PFSK-1 (cell line): ENCODE data around the gene SCARB1. TPM values are rescaled to one million over a fixed set of nuclear protein-coding genes. Genes with fewer than 3 reads are reported as not detected.

ENCODE experiments used
- FOXP2 ChIP-seq: optimal IDR thresholded peaks from 2 replicates; pipeline ENCODE3; 2011; ENCODE audit warnings: borderline replicate concordance, control low read depth, inconsistent platforms; ENCODE audit not compliant: insufficient read depth; ENCODE audit errors: extremely low read length, extremely low read depth
- POLR2AphosphoS5 ChIP-seq: IDR thresholded peaks from 2 replicates; pipeline ENCODE4 v1.6.1; 2012; ENCODE audit warnings: low read depth, mild to moderate bottlenecking, control low read depth, low read length, moderate library complexity
- SIN3A ChIP-seq: IDR thresholded peaks from 2 replicates; pipeline ENCODE4 v1.6.1; 2012; ENCODE audit warnings: mild to moderate bottlenecking, low read length, moderate library complexity, borderline replicate concordance; ENCODE audit not compliant: insufficient read depth
- TAF1 ChIP-seq: IDR thresholded peaks from 2 replicates; pipeline ENCODE4 v1.6.1; 2012; ENCODE audit warnings: low read length, control low read depth, borderline replicate concordance; ENCODE audit not compliant: insufficient read depth
- polyA plus RNA-seq: library from polyadenylated mRNA; unstranded; fragments of >200 nt; gene quantifications from one replicate; pipeline ENCODE4 v1.2.1, GENCODE V29; 2012; ENCODE audit warnings: low read depth, missing spikeins; ENCODE audit not compliant: insufficient read length
- TF ChIP-seq, protein P1 (sequence below), 2 experiments: IDR thresholded peaks; 2 replicates each; pipeline versions ENCODE4 v1.6.1 to v1.8.0; 2011 to 2012; ENCODE audit warnings: low read depth in 2 of 2, low read length in 2 of 2, control low read depth in 1 of 2, inconsistent platforms in 1 of 2, mild to moderate bottlenecking in 1 of 2, moderate library complexity in 1 of 2; ENCODE audit not compliant: insufficient read depth in 1 of 2

Gene SCARB1, protein sequence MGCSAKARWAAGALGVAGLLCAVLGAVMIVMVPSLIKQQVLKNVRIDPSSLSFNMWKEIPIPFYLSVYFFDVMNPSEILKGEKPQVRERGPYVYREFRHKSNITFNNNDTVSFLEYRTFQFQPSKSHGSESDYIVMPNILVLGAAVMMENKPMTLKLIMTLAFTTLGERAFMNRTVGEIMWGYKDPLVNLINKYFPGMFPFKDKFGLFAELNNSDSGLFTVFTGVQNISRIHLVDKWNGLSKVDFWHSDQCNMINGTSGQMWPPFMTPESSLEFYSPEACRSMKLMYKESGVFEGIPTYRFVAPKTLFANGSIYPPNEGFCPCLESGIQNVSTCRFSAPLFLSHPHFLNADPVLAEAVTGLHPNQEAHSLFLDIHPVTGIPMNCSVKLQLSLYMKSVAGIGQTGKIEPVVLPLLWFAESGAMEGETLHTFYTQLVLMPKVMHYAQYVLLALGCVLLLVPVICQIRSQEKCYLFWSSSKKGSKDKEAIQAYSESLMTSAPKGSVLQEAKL
- polyA plus RNA-seq = 237 TPM

GRCh38 chr12:124863416-124864325 is at the start of gene SCARB1:
Gene SCARB1 (minus strand): TSS chr12:124863864. CDS start chr12:124863720, 144 bp downstream.
- TF ChIP-seq TAF1 = peak; percentile 82; the same call in 1 of the 2 replicates
- TF ChIP-seq POLR2AphosphoS5 = peak; percentile 87
- TF ChIP-seq, protein P1, sequence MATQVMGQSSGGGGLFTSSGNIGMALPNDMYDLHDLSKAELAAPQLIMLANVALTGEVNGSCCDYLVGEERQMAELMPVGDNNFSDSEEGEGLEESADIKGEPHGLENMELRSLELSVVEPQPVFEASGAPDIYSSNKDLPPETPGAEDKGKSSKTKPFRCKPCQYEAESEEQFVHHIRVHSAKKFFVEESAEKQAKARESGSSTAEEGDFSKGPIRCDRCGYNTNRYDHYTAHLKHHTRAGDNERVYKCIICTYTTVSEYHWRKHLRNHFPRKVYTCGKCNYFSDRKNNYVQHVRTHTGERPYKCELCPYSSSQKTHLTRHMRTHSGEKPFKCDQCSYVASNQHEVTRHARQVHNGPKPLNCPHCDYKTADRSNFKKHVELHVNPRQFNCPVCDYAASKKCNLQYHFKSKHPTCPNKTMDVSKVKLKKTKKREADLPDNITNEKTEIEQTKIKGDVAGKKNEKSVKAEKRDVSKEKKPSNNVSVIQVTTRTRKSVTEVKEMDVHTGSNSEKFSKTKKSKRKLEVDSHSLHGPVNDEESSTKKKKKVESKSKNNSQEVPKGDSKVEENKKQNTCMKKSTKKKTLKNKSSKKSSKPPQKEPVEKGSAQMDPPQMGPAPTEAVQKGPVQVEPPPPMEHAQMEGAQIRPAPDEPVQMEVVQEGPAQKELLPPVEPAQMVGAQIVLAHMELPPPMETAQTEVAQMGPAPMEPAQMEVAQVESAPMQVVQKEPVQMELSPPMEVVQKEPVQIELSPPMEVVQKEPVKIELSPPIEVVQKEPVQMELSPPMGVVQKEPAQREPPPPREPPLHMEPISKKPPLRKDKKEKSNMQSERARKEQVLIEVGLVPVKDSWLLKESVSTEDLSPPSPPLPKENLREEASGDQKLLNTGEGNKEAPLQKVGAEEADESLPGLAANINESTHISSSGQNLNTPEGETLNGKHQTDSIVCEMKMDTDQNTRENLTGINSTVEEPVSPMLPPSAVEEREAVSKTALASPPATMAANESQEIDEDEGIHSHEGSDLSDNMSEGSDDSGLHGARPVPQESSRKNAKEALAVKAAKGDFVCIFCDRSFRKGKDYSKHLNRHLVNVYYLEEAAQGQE (IDR thresholded peaks at IDR 0.05; ENCODE audit: insufficient read depth in 1 of 2, low read depth in 2 of 2, low read length in 2 of 2) = no peak
- 0 out of 2 replicates have a peak, but pooled peaks have one; percentile 34 for TF ChIP-seq SIN3A
- TF ChIP-seq FOXP2 = no peak

- TF ChIP-seq FOXP2 = no peak
- TF ChIP-seq, protein P1 (IDR thresholded peaks at IDR 0.05; ENCODE audit: insufficient read depth in 1 of 2, low read depth in 2 of 2, low read length in 2 of 2) = no peak
- peak; percentile 83 for TF ChIP-seq POLR2AphosphoS5
- no peak for TF ChIP-seq TAF1
These were observed 47.2 kb upstream of the SCARB1 start for GRCh38 chr12:124910561-124911478.

- TF ChIP-seq POLR2AphosphoS5 (0 out of 2 replicates have a peak, but pooled peaks have one; percentile 9), TAF1 (no peak), FOXP2 (no peak), SIN3A (0 out of 2 replicates have a peak, but pooled peaks have one; percentile 22)
- TF ChIP-seq, protein P1 (IDR thresholded peaks at IDR 0.05; ENCODE audit: insufficient read depth in 1 of 2, low read depth in 2 of 2, low read length in 2 of 2) = no peak
These were observed 46.3 kb upstream of the SCARB1 start for GRCh38 chr12:124909831-124910560.
